Measurements from ENCODE around the gene PEX14. TPM values are rescaled to one million over a fixed set of nuclear protein-coding genes. Genes with fewer than 3 reads are reported as not detected.

PEX14 gene
- polyA plus RNA-seq, 12 donors: 9.3 to 22.8 (median 13.2) TPM; not detected in 1

DNA sequence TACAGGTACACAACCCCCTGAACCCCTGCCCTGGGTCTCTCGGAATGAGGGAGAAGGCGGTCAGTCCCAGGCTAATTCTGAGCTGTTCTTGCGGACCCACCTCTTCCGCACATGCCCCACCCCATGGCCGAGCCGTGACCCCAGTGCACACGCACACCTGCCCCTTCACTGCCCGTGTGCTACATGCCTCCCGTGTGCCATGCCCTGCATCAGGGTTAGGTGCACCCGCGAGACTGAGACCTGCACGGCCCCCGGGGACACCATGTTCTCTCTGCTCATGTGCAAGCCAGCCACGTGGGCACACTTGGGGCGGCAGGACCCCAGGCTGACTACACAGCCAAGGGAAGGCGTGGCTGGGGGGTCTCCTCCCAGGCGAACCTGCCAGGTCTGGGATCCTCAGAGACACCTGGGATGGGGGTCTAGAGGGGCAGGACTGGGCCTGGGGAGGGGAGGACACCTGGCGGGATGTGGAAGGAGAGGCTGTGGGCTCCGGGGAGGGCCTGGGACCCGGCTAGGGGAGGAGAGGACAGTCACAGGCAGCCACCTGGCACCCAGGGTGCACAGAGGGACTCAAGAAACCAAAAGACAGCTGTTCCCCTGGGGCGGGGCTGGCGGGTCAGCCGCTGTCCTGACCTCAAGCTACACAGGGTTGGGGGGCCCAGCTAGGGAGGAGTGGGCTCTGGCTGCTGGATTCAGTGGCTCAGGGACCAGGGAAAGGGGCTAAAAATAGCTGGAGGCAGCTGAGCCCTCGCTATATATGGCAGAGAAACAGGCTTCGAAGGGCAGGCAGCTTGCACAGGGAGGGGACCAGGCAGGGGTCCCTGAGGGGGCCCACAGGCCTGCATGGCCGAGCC is 188.3 kb downstream of the PEX14 start:
- peak; percentile 31 for DNase-seq

GRCh38 chr1:10663678-10664035 is 188.9 kb downstream of the PEX14 start:
- DNase-seq: peak; percentile 47

- DNase-seq: peak; percentile 41
Observed at GRCh38 chr1:10664251-10664650, 189.5 kb downstream of the PEX14 start.

- DNase-seq: no peak
Observed at GRCh38 chr1:10665226-10665625, 190.5 kb downstream of the PEX14 start.

- no peak for DNase-seq
Observed at GRCh38 chr1:10665930-10666850, 191.4 kb downstream of the PEX14 start.

DNA sequence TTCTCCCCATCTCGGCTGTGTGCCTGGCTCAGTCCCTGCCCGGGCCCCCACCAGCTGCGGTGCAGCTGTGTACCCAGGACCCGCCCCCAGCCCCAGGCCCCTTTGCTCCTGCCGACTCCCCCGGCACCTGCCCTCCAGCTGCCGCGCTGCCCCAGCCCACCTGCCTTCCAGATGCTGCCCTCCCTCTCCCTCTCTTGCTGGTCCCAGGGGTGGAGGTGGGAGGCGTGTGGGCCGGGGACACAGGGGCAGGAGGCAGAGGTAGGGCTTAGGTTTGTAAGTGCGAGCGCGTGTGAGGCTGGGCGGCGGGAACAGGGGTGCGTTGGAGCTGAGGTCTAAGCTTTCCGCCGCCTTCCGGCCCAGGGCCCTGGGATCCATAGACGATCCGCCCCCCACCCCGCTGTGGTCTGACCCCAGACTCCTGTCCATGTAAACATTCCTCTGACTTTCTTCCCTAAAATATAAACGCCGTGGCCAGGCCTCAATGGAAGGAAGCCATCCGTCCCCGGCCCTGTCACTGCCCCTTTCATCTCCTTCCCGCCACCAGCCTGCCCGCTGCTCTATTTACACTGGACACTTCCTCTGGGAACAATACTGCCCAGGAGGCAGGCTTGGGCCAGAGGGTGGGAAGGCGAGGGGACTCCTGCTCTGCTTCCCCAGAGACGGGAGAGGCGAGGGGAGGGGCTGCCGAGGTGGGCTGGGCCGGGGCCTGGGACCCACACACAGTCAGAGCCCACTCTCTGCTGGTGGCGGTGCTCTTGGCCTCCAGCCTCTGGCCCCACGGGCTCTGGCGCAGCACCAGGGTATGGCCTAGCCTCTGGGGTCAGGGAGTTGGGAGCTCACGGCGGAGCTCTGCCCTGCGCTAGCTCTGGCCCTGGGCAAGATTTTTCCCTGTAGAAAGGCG is 193.4 kb downstream of the PEX14 start:
- no peak for DNase-seq

- DNase-seq: no peak
Observed at GRCh38 chr1:10669570-10669969, 194.8 kb downstream of the PEX14 start.

DNA sequence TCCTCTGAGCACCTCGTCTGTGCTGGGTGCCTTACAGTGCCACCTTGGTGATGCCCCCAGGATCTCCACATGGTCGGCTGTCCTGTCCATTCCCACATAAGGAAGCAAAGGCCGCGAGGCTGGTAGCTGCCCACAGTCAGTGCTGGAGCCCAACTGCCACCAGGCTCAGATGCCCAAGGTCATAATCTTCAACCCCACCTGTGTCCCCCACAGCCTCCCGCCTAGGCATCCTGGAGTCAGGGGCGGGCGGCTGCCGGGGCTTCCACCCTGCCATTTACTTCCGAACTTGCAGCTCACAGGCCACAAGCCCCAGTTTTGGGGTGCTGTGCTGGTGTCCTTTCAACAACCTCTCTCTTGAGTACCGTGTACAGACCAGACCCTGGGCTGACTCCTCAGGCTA is 195.4 kb downstream of the PEX14 start:
- DNase-seq: no peak

DNA sequence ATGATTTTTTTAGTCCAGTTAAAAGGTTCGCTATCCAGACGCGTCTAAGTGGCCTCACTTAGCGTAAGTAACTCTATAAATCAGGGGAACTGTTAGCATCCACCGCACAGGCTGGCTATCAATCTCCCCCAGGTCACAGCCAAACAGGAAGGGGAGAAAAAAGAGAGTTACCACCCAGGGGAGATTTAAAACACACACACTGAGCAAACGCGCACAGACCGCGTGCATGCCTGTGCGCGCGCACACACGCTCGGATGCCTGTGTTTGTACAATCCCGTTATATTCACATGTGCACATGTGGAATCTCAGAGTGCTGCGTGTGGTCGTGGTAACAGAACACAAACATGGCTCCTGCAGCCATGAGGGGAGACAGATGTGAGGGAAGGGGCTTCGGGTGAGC is 196.3 kb downstream of the PEX14 start:
- DNase-seq: no peak

DNA sequence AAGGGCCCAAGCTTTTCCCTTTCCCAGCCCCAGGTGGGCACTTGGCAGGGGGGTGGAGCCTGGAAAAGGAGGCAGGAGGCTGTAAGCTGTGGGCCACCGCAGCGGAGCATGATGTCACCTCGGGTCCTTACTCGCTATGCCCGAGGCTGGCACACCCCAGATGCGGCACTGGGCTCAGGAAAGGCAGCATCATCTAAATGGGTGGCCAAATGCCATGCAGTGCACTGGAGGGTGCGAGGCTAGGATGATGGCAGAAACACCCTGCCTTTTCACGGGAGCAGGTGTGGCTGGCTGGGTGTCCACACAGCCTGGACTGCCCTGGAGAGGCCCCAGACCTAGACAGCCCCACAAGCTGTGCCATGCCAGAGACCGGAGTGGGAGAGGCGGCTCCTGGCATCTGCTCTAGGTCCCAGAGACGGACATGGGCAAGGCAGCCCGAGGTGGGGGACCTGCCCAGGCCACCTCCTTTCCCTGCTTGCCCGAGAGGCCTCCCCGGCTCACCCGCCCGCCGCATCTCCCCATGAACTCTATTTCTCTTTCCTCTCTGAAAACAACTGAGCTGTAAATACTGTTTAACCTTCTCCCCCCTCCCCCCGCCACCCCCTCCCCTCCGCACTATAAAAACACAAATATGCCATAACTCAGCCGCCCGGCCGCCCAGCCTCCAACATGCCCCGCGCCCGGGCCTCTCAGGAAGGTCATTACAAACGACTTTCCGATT is 197.0 kb downstream of the PEX14 start:
- no peak for DNase-seq

DNA sequence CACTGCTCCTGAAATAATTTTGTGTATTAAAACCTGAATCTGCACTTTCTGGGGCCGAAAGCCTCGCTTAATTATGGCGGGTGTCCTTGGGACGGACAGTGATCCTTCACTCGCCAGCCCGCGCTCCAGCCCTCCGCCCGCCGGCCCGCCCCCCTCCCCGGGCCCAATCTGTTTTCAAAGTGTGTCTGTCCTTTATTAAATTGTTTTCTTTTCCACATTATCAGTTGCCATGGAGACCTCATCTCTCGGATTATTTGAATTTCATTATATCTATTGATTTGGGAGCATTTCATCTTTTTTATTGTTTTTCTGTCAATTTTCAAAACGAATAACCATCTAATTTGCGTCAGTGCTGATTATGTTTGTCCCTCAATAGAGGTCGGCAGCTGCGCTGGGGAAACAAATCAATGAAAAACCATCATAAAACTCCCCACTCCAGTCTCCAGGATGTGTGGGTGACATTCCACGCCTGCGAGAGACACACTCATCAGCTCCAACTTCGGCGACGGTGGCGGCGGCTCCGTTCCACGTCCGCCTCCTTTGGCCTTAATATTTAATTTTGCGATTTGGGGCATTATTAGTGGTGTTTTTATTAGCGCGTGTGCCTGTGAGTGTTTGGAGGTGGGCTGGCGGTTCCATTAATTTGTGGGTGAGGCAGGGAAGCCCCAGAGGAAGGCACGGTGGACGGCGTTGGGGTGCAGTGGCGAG is 197.7 kb downstream of the PEX14 start:
- DNase-seq: no peak

DNA sequence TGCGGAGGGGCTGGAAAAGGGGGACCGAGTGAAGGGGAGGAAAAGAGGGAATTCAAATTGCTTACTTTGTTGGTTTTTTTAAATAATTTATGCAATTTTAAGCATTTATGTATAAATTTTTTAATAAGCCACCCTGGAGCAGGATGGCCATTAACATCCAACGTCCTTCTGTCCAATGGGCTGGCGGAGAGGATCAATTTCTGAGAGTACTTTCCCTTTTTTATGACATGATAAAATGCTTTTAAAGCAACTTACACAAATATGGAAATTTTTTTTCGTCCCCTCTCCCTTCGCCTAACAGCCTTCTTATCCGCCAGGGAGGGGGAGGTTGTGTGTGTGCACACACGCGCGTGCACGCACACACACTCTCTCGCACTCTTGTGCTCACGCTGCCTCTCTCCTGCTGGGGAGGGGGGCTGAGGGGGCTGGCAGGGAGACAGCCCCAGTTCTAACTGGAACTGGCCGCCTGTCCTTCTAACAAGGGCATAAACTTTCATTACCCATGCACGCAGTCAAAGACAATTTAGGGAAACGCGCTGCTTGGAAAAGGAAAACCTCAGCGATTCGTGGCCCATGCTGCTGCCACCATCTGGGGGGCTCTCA is 198.5 kb downstream of the PEX14 start:
- DNase-seq: no peak

DNA sequence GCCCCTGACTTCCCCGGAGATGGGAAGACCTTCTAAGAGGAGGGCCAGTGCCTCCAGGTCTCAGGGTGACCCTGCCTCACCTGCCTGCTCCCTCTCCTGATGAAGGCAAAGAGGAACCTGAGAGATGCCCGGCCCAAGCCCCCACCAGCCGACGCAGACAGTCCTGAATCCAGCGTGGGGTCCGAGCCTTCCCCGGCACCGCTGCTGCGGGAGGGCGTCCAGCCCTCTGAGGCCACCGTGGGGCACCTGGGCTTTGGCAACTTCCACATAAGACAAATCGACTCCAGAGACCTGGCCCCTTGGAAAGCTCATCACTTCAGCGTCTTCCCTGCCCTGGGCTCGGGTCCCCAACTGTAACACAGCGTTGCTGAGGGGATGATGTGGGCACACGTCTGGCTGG is 199.5 kb downstream of the PEX14 start:
- DNase-seq: no peak

- no peak for DNase-seq
Observed at GRCh38 chr1:10674700-10675609, 200.2 kb downstream of the PEX14 start.

GRCh38 chr1:10675813-10676212 is 201.1 kb downstream of the PEX14 start:
- no peak for DNase-seq

DNA sequence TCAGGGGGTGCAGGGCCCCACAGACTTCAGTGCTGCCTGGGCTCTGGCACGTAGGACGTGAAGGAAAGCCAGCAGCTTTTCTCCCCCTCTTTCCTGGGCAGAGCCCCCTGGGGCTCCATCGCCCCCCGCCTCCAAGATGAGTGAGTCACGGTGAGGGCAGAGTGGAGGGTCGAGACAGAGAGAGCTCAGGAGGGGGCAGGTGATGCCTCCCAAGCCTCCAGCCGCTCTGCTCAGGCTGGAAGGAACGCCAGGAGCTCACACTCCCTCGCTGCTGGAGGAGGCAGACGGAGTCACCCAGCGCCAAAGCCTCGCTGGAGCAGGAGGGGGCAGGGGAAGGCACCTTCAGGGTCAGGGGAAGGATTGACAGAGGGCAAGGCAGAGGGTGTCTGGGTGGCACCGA is 202.2 kb downstream of the PEX14 start:
- DNase-seq: no peak

- no peak for DNase-seq
Observed at GRCh38 chr1:10677491-10678391, 203.0 kb downstream of the PEX14 start.

DNA sequence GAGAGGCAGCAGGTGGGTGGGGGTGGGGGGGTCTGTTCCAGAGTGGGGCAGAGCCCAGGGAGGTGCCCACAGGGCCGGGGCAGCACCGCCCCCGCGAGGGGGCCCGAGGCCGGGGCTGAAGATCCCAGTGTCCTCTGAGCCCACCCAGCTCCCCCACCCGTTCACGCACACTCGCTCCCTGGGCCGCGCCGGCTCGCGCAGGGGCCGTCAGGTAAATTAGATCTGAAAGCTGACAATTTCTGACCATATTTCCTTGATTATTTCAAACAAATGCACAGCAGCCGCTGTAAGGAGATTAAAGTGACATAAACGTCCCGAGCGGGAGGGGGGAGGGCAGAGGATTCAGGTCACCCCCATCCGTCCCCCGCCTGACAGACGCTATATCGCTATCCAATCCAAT is 203.7 kb downstream of the PEX14 start:
- DNase-seq: no peak

Data from muscle of arm (tissue), 12 donors.